ENCODE results near the gene HK2. TPM values are rescaled to one million over a fixed set of nuclear protein-coding genes. Genes with fewer than 3 reads are reported as not detected.
A peak's percentile ranks its signal among the peaks of the same experiment; 100 is the strongest.

Gene HK2
- total RNA-seq, 1 donor from 2014 or later = 8.1 TPM

- no peak overlapping the region for H3K4me3 Mint-ChIP-seq (ENCODE audit: unreplicated experiment)
- H3K9me3 Mint-ChIP-seq (ENCODE audit: unreplicated experiment) = peaks cover 3% of the 10 kb centered on the region
- H3K27me3 Mint-ChIP-seq (ENCODE audit: unreplicated experiment) = no peaks in the 10 kb centered on the region
- no peak overlapping the region for H3K27ac Mint-ChIP-seq (ENCODE audit: unreplicated experiment)
- peaks cover 5% of the 10 kb centered on the region for H3K36me3 Mint-ChIP-seq (ENCODE audit: unreplicated experiment)
- TF ChIP-seq CTCF (IDR thresholded peaks at IDR 0.05; ENCODE audit: partially characterized antibody, unreplicated experiment) = no peak
- H3K4me1 Mint-ChIP-seq (ENCODE audit: low read depth, unreplicated experiment) = no peaks in the 10 kb centered on the region
- DNase-seq = no peak
These were observed 84.0 kb downstream of the HK2 start for GRCh38 chr2:74917702-74918619.

GRCh38 chr2:74919827-74920226 is 85.9 kb downstream of the HK2 start:
- peak overlapping the region; percentile 72 for H3K4me3 Mint-ChIP-seq (ENCODE audit: unreplicated experiment)
- peak; percentile 89 for DNase-seq
- H3K27ac Mint-ChIP-seq (ENCODE audit: unreplicated experiment) = no peak overlapping the region
- peaks cover 1% of the 10 kb centered on the region for H3K4me1 Mint-ChIP-seq (ENCODE audit: low read depth, unreplicated experiment)
- H3K36me3 Mint-ChIP-seq (ENCODE audit: unreplicated experiment) = peaks cover 5% of the 10 kb centered on the region
- no peaks in the 10 kb centered on the region for H3K27me3 Mint-ChIP-seq (ENCODE audit: unreplicated experiment)
- peak; percentile 96 for TF ChIP-seq CTCF (IDR thresholded peaks at IDR 0.05; ENCODE audit: partially characterized antibody, unreplicated experiment)
- H3K9me3 Mint-ChIP-seq (ENCODE audit: unreplicated experiment) = peaks cover 3% of the 10 kb centered on the region

GRCh38 chr2:74921236-74921736 is 87.4 kb downstream of the HK2 start:
- no peak for TF ChIP-seq CTCF (IDR thresholded peaks at IDR 0.05; ENCODE audit: partially characterized antibody, unreplicated experiment)
- H3K36me3 Mint-ChIP-seq (ENCODE audit: unreplicated experiment) = peaks cover 5% of the 10 kb centered on the region
- peaks cover 3% of the 10 kb centered on the region for H3K9me3 Mint-ChIP-seq (ENCODE audit: unreplicated experiment)
- peaks cover 4% of the 10 kb centered on the region for H3K4me1 Mint-ChIP-seq (ENCODE audit: low read depth, unreplicated experiment)
- peak overlapping the region; percentile 7 for H3K4me3 Mint-ChIP-seq (ENCODE audit: unreplicated experiment)
- no peak for DNase-seq
- no peaks in the 10 kb centered on the region for H3K27me3 Mint-ChIP-seq (ENCODE audit: unreplicated experiment)
- H3K27ac Mint-ChIP-seq (ENCODE audit: unreplicated experiment) = no peak overlapping the region

- no peak for DNase-seq
- no peak for TF ChIP-seq CTCF (IDR thresholded peaks at IDR 0.05; ENCODE audit: partially characterized antibody, unreplicated experiment)
- peaks cover 5% of the 10 kb centered on the region for H3K36me3 Mint-ChIP-seq (ENCODE audit: unreplicated experiment)
- H3K27ac Mint-ChIP-seq (ENCODE audit: unreplicated experiment) = no peak overlapping the region
- H3K27me3 Mint-ChIP-seq (ENCODE audit: unreplicated experiment) = peaks cover 3% of the 10 kb centered on the region
- H3K4me1 Mint-ChIP-seq (ENCODE audit: low read depth, unreplicated experiment) = peaks cover 4% of the 10 kb centered on the region
- H3K4me3 Mint-ChIP-seq (ENCODE audit: unreplicated experiment) = no peak overlapping the region
- peaks cover 5% of the 10 kb centered on the region for H3K9me3 Mint-ChIP-seq (ENCODE audit: unreplicated experiment)
These were observed 88.8 kb downstream of the HK2 start for GRCh38 chr2:74922592-74923227.
